ENCODE measurements around the gene CTCF.
A peak's percentile ranks its signal among the peaks of the same experiment; 100 is the strongest.

Gene CTCF

GRCh38 chr16:67653128-67653788, 90.9 kb downstream of the CTCF start:
- peak; percentile 49 for DNase-seq
- Mint-ChIP-seq H3K27me3 (ENCODE audit: low read depth, poor library complexity) (peaks cover 65% of the 10 kb centered on the region), H3K27ac (no peak overlapping the region), H3K36me3 (ENCODE audit: low read depth) (no peaks in the 10 kb centered on the region), H3K9me3 (no peaks in the 10 kb centered on the region), H3K4me1 (peaks cover 11% of the 10 kb centered on the region), H3K4me3 (peak overlapping the region; percentile 82)
- TF ChIP-seq, protein P1, sequence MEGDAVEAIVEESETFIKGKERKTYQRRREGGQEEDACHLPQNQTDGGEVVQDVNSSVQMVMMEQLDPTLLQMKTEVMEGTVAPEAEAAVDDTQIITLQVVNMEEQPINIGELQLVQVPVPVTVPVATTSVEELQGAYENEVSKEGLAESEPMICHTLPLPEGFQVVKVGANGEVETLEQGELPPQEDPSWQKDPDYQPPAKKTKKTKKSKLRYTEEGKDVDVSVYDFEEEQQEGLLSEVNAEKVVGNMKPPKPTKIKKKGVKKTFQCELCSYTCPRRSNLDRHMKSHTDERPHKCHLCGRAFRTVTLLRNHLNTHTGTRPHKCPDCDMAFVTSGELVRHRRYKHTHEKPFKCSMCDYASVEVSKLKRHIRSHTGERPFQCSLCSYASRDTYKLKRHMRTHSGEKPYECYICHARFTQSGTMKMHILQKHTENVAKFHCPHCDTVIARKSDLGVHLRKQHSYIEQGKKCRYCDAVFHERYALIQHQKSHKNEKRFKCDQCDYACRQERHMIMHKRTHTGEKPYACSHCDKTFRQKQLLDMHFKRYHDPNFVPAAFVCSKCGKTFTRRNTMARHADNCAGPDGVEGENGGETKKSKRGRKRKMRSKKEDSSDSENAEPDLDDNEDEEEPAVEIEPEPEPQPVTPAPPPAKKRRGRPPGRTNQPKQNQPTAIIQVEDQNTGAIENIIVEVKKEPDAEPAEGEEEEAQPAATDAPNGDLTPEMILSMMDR (IDR thresholded peaks at IDR 0.05) = peak; percentile 19

GRCh38 chr16:67653789-67654402, 91.6 kb downstream of the CTCF start:
- TF ChIP-seq, protein P1 (IDR thresholded peaks at IDR 0.05) = no peak
- H3K27me3 Mint-ChIP-seq (ENCODE audit: low read depth, poor library complexity) = peaks cover 62% of the 10 kb centered on the region
- no peak overlapping the region for H3K27ac Mint-ChIP-seq

GRCh38 chr16:67654403-67654911, 92.1 kb downstream of the CTCF start:
- peaks cover 58% of the 10 kb centered on the region for H3K27me3 Mint-ChIP-seq (ENCODE audit: low read depth, poor library complexity)
- H3K27ac Mint-ChIP-seq = no peak overlapping the region
- no peaks in the 10 kb centered on the region for H3K36me3 Mint-ChIP-seq (ENCODE audit: low read depth)
- TF ChIP-seq, protein P1 (IDR thresholded peaks at IDR 0.05) = no peak
- no peak overlapping the region for H3K4me3 Mint-ChIP-seq
- H3K4me1 Mint-ChIP-seq = peaks cover 18% of the 10 kb centered on the region
- no peak for DNase-seq
- H3K9me3 Mint-ChIP-seq = no peaks in the 10 kb centered on the region

More at GRCh38 chr16:67653789-67654402, 91.6 kb downstream of the CTCF start:
- DNase-seq = no peak
- Mint-ChIP-seq H3K36me3 (ENCODE audit: low read depth) (no peaks in the 10 kb centered on the region), H3K4me3 (peak overlapping the region; percentile 82), H3K9me3 (no peaks in the 10 kb centered on the region), H3K4me1 (peaks cover 12% of the 10 kb centered on the region)

DNA sequence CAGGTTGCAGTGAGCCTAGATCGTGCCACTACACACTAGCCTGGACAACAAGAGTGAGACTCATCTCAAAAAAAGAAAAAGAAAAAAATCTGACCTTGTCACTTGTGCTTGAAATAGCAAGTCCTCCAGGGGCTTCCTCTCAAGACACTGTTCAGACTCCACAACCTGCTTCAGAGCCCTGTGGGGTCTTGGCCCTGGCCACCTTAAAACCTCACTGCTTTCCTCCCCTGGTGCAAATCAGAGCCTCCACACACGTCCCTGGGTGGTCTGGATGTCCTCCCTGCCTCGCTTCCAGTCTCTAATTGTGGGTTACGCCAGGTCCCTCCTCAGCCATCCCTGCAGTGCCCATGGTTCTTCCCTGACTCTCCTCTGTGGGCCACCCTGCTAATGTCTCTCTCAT, 93.0 kb downstream of the CTCF start:
- peaks cover 51% of the 10 kb centered on the region for H3K27me3 Mint-ChIP-seq (ENCODE audit: low read depth, poor library complexity)
- H3K27ac Mint-ChIP-seq = no peak overlapping the region
- no peak for DNase-seq
- H3K36me3 Mint-ChIP-seq (ENCODE audit: low read depth) = no peaks in the 10 kb centered on the region
- no peak overlapping the region for H3K4me3 Mint-ChIP-seq
- TF ChIP-seq, protein P1 (IDR thresholded peaks at IDR 0.05) = no peak
- H3K9me3 Mint-ChIP-seq = no peaks in the 10 kb centered on the region
- H3K4me1 Mint-ChIP-seq = peaks cover 21% of the 10 kb centered on the region

GRCh38 chr16:67656344-67657016, 94.2 kb downstream of the CTCF start:
- Mint-ChIP-seq H3K4me1 (peaks cover 20% of the 10 kb centered on the region), H3K4me3 (no peak overlapping the region), H3K27ac (no peak overlapping the region), H3K9me3 (no peaks in the 10 kb centered on the region), H3K27me3 (ENCODE audit: low read depth, poor library complexity) (peaks cover 47% of the 10 kb centered on the region), H3K36me3 (ENCODE audit: low read depth) (no peaks in the 10 kb centered on the region)
- no peak for DNase-seq
- TF ChIP-seq, protein P1 (IDR thresholded peaks at IDR 0.05) = no peak

Measured in nephron progenitor cell (in vitro differentiated cells).